Mucosa of stomach (tissue), 1 donor: ENCODE results near the gene OOSP4B.
"Not testable (repeated sequence)": the region's sequence is repeated elsewhere in the genome, so short reads cannot be mapped to it uniquely, and the experiment has no call there.

Experiments used
- H3K27me3 ChIP-seq: one replicate; pipeline ENCODE4 v1.7.0; 2013; ENCODE audit warnings: mild to moderate bottlenecking, low read length; ENCODE audit not compliant: control insufficient read depth, insufficient read depth
- H3K36me3 ChIP-seq: one replicate; pipeline ENCODE4 v1.7.0; 2013; ENCODE audit warnings: low read length; ENCODE audit not compliant: control insufficient read depth, insufficient read depth
- H3K4me1 ChIP-seq: one replicate; pipeline ENCODE4 v1.7.0; 2013; ENCODE audit warnings: mild to moderate bottlenecking, low read length; ENCODE audit not compliant: control insufficient read depth, insufficient read depth
- H3K4me3 ChIP-seq: one replicate; pipeline ENCODE4 v1.7.0; 2013; ENCODE audit warnings: low read length
- H3K9ac ChIP-seq: one replicate; pipeline ENCODE4 v1.7.0; 2013; ENCODE audit warnings: mild to moderate bottlenecking, low read length, moderate library complexity
- H3K9me3 ChIP-seq: one replicate; pipeline ENCODE4 v1.7.0; 2013; ENCODE audit warnings: mild to moderate bottlenecking, low read length, moderate library complexity; ENCODE audit not compliant: control insufficient read depth
- donor health status: Pancreatic carcinoma.

OOSP4B gene

GRCh38 chr11:60065801-60066200, 48.8 kb downstream of the OOSP4B start:
- Histone ChIP-seq H3K36me3 (no peaks in the 10 kb centered on the region), H3K9me3 (no peaks in the 10 kb centered on the region), H3K4me3 (no peak overlapping the region)

GRCh38 chr11:60069450-60069849, 52.5 kb downstream of the OOSP4B start:
- H3K27me3 ChIP-seq, result no peaks in the 10 kb centered on the region
- no peak overlapping the region for H3K9ac ChIP-seq
- no peak overlapping the region for H3K4me3 ChIP-seq
- H3K36me3 ChIP-seq, result no peaks in the 10 kb centered on the region
- H3K9me3 ChIP-seq, result no peaks in the 10 kb centered on the region
- no peaks in the 10 kb centered on the region for H3K4me1 ChIP-seq

More at GRCh38 chr11:60065801-60066200, 48.8 kb downstream of the OOSP4B start:
- H3K9ac ChIP-seq, result no peak overlapping the region
- H3K4me1 ChIP-seq, result no peaks in the 10 kb centered on the region
- no peaks in the 10 kb centered on the region for H3K27me3 ChIP-seq

- not testable (repeated sequence) for H3K9me3 ChIP-seq, H3K4me3 ChIP-seq, H3K4me1 ChIP-seq, H3K27me3 ChIP-seq, H3K36me3 ChIP-seq, H3K9ac ChIP-seq
Measured at GRCh38 chr11:60071644-60072043, 54.7 kb downstream of the OOSP4B start.

- H3K9me3 ChIP-seq, result no peaks in the 10 kb centered on the region
- H3K4me1 ChIP-seq, result no peaks in the 10 kb centered on the region
- no peaks in the 10 kb centered on the region for H3K27me3 ChIP-seq
- no peak overlapping the region for H3K9ac ChIP-seq
- no peaks in the 10 kb centered on the region for H3K36me3 ChIP-seq
- no peak overlapping the region for H3K4me3 ChIP-seq
Measured at GRCh38 chr11:60077216-60077817, 60.3 kb downstream of the OOSP4B start.

GRCh38 chr11:60077981-60078380, 61.0 kb downstream of the OOSP4B start:
- Histone ChIP-seq H3K9ac (no peak overlapping the region), H3K4me3 (no peak overlapping the region), H3K9me3 (no peaks in the 10 kb centered on the region), H3K36me3 (no peaks in the 10 kb centered on the region), H3K4me1 (no peaks in the 10 kb centered on the region), H3K27me3 (no peaks in the 10 kb centered on the region)

- Histone ChIP-seq H3K4me3 (no peak overlapping the region), H3K4me1 (no peaks in the 10 kb centered on the region), H3K36me3 (no peaks in the 10 kb centered on the region), H3K9ac (no peak overlapping the region), H3K27me3 (no peaks in the 10 kb centered on the region), H3K9me3 (no peaks in the 10 kb centered on the region)
Measured at GRCh38 chr11:60078745-60079144, 61.8 kb downstream of the OOSP4B start.

GRCh38 chr11:60080535-60080934, 63.6 kb downstream of the OOSP4B start:
- Histone ChIP-seq H3K36me3 (no peaks in the 10 kb centered on the region), H3K9ac (no peak overlapping the region), H3K4me3 (no peak overlapping the region), H3K27me3 (no peaks in the 10 kb centered on the region), H3K9me3 (no peaks in the 10 kb centered on the region), H3K4me1 (no peaks in the 10 kb centered on the region)
